Suppressor macrophage treated with lipopolysaccharide for 4 hours (primary cell): ENCODE measurements around the gene SMLR1.
A peak's percentile ranks its signal among the peaks of the same experiment; 100 is the strongest.

Experiments used
- DNase-seq: peaks from one replicate; pipeline ENCODE4 v3.0.0-alpha.2; 2020

The SMLR1 gene

GRCh38 chr6:130853555-130854183, 26.5 kb downstream of the SMLR1 start:
- DNase-seq, result no peak

GRCh38 chr6:130858054-130858453, 30.8 kb downstream of the SMLR1 start:
- DNase-seq, result no peak

- DNase-seq, result no peak
Observed at GRCh38 chr6:130858498-130859160, 31.4 kb downstream of the SMLR1 start.

GRCh38 chr6:130859161-130859867, 32.1 kb downstream of the SMLR1 start:
- no peak for DNase-seq

GRCh38 chr6:130862370-130862769, 35.2 kb downstream of the SMLR1 start:
- DNase-seq, result no peak

- DNase-seq, result no peak
Observed at GRCh38 chr6:130863415-130864230, 36.4 kb downstream of the SMLR1 start.

- DNase-seq, result no peak
Observed at GRCh38 chr6:130864344-130864743, 37.1 kb downstream of the SMLR1 start.

GRCh38 chr6:130865793-130866192, 38.6 kb downstream of the SMLR1 start:
- DNase-seq, result no peak

GRCh38 chr6:130869681-130870080, 42.5 kb downstream of the SMLR1 start:
- DNase-seq, result no peak

- no peak for DNase-seq
Observed at GRCh38 chr6:130870179-130870880, 43.1 kb downstream of the SMLR1 start.

GRCh38 chr6:130872250-130873095, 45.3 kb downstream of the SMLR1 start:
- peak; percentile 68 for DNase-seq

GRCh38 chr6:130873746-130874145, 46.5 kb downstream of the SMLR1 start:
- no peak for DNase-seq

- DNase-seq, result no peak
Observed at GRCh38 chr6:130879826-130880225, 52.6 kb downstream of the SMLR1 start.

- DNase-seq, result peak; percentile 75
Observed at GRCh38 chr6:130882370-130882769, 55.2 kb downstream of the SMLR1 start.

GRCh38 chr6:130885392-130886192, 58.4 kb downstream of the SMLR1 start:
- peak; percentile 84 for DNase-seq
